ENCODE results near the gene MEX3C. TPM values are rescaled to one million over a fixed set of nuclear protein-coding genes. Genes with fewer than 3 reads are reported as not detected.

MEX3C gene
- total RNA-seq, 1 donor from 2014 or later, result 40.0 TPM

DNA sequence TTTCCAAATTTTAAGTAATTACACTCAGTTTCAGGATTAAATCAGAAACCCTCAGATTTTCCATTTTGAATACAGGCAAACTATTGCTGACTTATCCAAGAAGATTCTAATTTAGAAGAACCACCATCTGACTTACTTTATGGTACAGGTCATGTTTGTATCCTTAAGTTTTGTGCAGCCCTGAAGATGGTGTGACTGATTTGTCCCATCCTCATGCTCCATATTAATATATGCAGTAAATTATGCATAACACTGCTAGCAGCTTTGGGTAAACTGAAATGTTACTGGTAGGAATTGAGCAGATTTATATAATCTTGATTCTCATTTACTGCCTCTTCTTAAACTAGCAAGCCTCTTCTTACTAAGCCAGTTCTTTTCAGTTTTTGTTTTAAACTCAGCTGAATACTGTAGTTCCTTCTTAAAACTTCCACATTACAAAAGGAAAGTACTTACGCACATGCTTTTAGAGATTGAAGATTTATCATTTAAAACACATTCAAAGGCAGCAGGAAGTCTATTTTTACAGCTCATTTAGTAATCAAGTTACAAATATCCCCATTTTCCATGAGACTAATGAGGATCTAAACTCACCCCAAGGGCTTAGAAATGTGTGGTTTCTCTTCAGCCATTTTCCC is 25.7 kb downstream of the MEX3C start:
- no peak for FAIRE-seq

DNA sequence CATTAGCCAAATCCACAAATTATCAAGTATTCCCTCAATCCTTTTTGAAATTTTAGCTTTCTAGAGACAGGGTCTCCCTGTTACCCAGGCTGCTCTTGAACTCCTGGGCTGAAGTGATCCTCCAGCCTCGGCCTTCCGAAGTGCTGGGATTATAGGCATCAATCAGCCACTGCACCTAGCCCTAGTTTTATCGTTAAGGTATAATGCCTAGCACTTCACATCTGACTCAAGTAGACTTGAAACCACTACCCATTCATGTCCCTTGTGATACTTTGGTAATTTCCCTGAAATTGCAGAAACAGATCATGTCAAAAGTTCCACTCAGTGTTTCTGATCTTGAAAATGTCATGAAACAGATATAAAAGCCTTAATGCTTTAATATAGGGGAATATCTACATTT is 26.3 kb downstream of the MEX3C start:
- TF ChIP-seq, protein P1, sequence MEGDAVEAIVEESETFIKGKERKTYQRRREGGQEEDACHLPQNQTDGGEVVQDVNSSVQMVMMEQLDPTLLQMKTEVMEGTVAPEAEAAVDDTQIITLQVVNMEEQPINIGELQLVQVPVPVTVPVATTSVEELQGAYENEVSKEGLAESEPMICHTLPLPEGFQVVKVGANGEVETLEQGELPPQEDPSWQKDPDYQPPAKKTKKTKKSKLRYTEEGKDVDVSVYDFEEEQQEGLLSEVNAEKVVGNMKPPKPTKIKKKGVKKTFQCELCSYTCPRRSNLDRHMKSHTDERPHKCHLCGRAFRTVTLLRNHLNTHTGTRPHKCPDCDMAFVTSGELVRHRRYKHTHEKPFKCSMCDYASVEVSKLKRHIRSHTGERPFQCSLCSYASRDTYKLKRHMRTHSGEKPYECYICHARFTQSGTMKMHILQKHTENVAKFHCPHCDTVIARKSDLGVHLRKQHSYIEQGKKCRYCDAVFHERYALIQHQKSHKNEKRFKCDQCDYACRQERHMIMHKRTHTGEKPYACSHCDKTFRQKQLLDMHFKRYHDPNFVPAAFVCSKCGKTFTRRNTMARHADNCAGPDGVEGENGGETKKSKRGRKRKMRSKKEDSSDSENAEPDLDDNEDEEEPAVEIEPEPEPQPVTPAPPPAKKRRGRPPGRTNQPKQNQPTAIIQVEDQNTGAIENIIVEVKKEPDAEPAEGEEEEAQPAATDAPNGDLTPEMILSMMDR (IDR thresholded peaks at IDR 0.05; ENCODE audit: insufficient read depth, low read length, severe bottlenecking), result no peak
- Histone ChIP-seq H3K4me3 (ENCODE audit: low read depth, low read length) (no peak overlapping the region), H3K36me3 (ENCODE audit: control insufficient read depth, insufficient read depth, low read length) (peaks cover 1% of the 10 kb centered on the region), H3K27me3 (ENCODE audit: control insufficient read depth, insufficient read depth, low read length) (no peaks in the 10 kb centered on the region)
- FAIRE-seq (no peak), DNase-seq (ENCODE audit: low read depth) (no peak)

More for the DNA sequence above, 25.7 kb downstream of the MEX3C start:
- TF ChIP-seq, protein P1 (IDR thresholded peaks at IDR 0.05; ENCODE audit: insufficient read depth, low read length, severe bottlenecking), result no peak
- peaks cover 6% of the 10 kb centered on the region for H3K36me3 ChIP-seq (ENCODE audit: control insufficient read depth, insufficient read depth, low read length)
- no peak for DNase-seq (ENCODE audit: low read depth)
- H3K4me3 ChIP-seq (ENCODE audit: low read depth, low read length), result no peak overlapping the region
- no peaks in the 10 kb centered on the region for H3K27me3 ChIP-seq (ENCODE audit: control insufficient read depth, insufficient read depth, low read length)

DNA sequence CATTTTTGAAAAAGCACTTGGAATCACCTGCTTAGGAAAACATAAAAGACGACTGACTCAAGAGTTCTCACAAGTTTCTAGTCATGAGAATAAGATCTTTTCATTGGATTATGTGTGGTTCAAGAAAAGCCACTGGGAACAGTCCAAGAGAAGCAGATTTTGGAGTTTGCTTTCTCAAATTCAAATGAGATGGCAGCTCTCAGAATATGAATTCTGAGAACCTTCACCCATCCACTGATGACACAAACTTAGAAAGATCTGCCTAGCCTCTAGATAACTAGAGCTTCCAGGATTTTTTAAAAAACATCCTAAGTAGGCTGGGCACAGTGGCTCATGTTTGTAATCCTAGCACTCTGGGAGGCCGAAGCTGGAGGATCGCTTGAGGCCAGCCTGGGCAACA is 26.8 kb downstream of the MEX3C start:
- no peaks in the 10 kb centered on the region for H3K36me3 ChIP-seq (ENCODE audit: control insufficient read depth, insufficient read depth, low read length)
- no peak for FAIRE-seq
- DNase-seq (ENCODE audit: low read depth), result no peak
- H3K4me3 ChIP-seq (ENCODE audit: low read depth, low read length), result no peak overlapping the region
- TF ChIP-seq, protein P1 (IDR thresholded peaks at IDR 0.05; ENCODE audit: insufficient read depth, low read length, severe bottlenecking), result no peak
- no peaks in the 10 kb centered on the region for H3K27me3 ChIP-seq (ENCODE audit: control insufficient read depth, insufficient read depth, low read length)

DNA sequence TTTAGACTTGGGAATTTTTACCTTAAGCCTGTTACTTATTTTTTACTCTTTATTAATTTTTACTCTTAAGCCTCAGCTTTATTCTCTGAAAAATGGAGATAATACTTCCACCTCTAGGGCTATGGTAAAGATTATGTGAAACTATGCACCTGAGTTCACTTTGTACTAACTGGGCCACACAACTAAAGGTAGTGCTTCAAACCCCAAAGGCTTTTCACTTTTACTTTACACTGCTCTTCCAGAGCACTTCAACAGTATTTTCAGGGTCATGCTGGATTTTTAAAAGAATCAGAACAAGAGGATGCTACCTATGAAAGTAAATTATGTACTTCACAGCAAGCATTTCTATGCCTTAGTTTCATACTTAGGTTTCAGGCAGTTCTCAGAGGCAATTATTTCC is 27.8 kb downstream of the MEX3C start:
- no peak for DNase-seq (ENCODE audit: low read depth)
- no peak for FAIRE-seq
- Histone ChIP-seq H3K27me3 (ENCODE audit: control insufficient read depth, insufficient read depth, low read length) (no peaks in the 10 kb centered on the region), H3K36me3 (ENCODE audit: control insufficient read depth, insufficient read depth, low read length) (no peaks in the 10 kb centered on the region), H3K4me3 (ENCODE audit: low read depth, low read length) (no peak overlapping the region)
- TF ChIP-seq, protein P1 (IDR thresholded peaks at IDR 0.05; ENCODE audit: insufficient read depth, low read length, severe bottlenecking), result no peak

DNA sequence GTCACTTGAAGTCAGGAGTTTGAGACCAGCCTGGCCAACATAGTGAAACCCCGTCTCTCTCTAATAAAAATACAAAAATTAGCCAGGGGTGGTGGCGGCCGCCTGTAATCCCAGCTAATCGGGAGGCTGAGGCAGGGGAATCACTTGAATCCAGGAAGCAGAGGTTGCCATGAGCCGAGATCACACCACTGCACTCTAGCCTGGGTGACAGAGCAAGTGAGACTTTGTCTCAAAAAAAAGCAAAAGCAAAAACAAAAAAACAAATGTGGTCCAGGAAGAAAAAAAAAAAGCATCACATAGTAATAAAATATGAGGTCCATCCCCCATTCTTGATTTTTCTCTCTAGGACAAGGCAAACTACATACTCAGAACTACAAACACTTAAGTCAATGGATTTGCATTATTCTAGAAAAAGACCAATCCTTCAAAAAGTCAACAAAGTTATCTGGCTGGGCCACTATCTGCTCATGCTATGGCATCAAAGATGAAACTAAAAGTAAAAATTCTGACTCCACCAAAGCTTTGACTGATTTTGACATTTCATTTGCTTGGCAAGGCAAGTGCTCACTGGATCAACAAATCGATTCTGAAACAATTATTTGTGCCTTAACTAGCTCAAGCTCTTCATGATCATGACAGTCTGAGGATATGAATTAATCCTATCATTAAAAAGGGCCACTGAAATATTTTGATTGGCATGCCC is 28.4 kb downstream of the MEX3C start:
- Histone ChIP-seq H3K36me3 (ENCODE audit: control insufficient read depth, insufficient read depth, low read length) (no peaks in the 10 kb centered on the region), H3K27me3 (ENCODE audit: control insufficient read depth, insufficient read depth, low read length) (no peaks in the 10 kb centered on the region), H3K4me3 (ENCODE audit: low read depth, low read length) (no peak overlapping the region)
- DNase-seq (ENCODE audit: low read depth) (no peak), FAIRE-seq (no peak)
- TF ChIP-seq, protein P1 (IDR thresholded peaks at IDR 0.05; ENCODE audit: insufficient read depth, low read length, severe bottlenecking), result no peak
